ENCODE measurements around the gene LOXHD1.

DNA sequence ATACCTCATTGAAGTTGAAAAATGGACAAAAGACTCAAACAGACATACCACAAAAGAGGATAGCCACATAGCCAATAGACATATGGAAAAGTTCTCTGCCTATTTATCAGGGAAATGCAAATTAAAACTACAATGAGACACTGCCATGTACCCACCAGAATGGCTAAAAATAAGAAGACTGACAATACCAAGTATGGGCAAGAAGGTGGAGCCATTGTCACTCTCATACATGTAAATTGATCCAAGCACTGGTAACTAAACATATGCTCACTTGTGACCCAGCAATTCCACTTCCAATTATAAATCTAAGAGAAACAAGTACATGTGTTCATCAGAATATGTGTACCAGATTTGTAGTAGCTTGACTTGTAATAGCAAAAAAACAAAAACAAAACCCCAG, 4.6 kb downstream of the LOXHD1 start:
- TF ChIP-seq, protein P1, sequence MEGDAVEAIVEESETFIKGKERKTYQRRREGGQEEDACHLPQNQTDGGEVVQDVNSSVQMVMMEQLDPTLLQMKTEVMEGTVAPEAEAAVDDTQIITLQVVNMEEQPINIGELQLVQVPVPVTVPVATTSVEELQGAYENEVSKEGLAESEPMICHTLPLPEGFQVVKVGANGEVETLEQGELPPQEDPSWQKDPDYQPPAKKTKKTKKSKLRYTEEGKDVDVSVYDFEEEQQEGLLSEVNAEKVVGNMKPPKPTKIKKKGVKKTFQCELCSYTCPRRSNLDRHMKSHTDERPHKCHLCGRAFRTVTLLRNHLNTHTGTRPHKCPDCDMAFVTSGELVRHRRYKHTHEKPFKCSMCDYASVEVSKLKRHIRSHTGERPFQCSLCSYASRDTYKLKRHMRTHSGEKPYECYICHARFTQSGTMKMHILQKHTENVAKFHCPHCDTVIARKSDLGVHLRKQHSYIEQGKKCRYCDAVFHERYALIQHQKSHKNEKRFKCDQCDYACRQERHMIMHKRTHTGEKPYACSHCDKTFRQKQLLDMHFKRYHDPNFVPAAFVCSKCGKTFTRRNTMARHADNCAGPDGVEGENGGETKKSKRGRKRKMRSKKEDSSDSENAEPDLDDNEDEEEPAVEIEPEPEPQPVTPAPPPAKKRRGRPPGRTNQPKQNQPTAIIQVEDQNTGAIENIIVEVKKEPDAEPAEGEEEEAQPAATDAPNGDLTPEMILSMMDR (IDR thresholded peaks at IDR 0.05) = no peak
- no peak for TF ChIP-seq POLR2A (IDR thresholded peaks at IDR 0.05)
